HUES48 (cell line): ENCODE results near the gene TCHP.

Experiments
- H3K27ac ChIP-seq: one replicate; pipeline ENCODE4 v1.7.0; 2013; ENCODE audit warnings: low read depth, low read length, inconsistent platforms
- H3K27me3 ChIP-seq: 2 replicates; pipeline ENCODE4 v1.6.1; 2013; ENCODE audit warnings: mild to moderate bottlenecking, low read length; ENCODE audit not compliant: control insufficient read depth, insufficient read depth
- H3K36me3 ChIP-seq: 2 replicates; pipeline ENCODE4 v1.6.1; 2013; ENCODE audit warnings: low read length; ENCODE audit not compliant: control insufficient read depth, insufficient read depth
- H3K4me1 ChIP-seq: 2 replicates; pipeline ENCODE4 v1.6.1; 2013; ENCODE audit warnings: mild to moderate bottlenecking, low read length; ENCODE audit not compliant: control insufficient read depth, insufficient read depth
- H3K4me3 ChIP-seq: 2 replicates; pipeline ENCODE4 v1.5.1; 2013; ENCODE audit warnings: mild to moderate bottlenecking, low read depth, low read length
- H3K9ac ChIP-seq: 2 replicates; pipeline ENCODE4 v1.6.1; 2013; ENCODE audit warnings: mild to moderate bottlenecking, low read depth, low read length, moderate library complexity
- H3K9me3 ChIP-seq: 2 replicates; pipeline ENCODE4 v1.6.1; 2013; ENCODE audit warnings: low read length; ENCODE audit not compliant: control insufficient read depth, insufficient read depth

TCHP gene

DNA sequence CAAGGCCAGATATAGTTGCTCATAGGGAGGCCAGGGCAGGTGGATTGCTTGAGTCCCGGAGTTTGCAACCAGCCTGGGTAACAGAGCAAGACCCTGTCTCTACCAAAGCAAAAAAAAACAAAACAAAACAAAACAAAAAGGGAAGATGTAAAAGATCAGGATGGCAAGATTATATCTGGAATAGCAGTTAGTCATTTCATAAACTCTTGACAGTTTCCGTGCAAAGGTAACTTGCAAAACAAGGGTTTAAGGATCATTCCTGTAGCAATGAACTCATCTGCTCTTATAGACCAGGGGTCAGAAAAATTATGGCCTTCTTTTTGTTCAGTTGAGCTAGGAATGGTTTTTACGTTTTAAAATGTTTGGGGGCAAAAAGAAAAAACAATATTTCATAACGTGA lies 66.5 kb downstream of the TCHP start:
- no peak overlapping the region for H3K9ac ChIP-seq
- H3K36me3 ChIP-seq = peaks cover 28% of the 10 kb centered on the region
- no peaks in the 10 kb centered on the region for H3K4me1 ChIP-seq
- H3K4me3 ChIP-seq = no peak overlapping the region
- no peak overlapping the region for H3K27ac ChIP-seq
- no peaks in the 10 kb centered on the region for H3K9me3 ChIP-seq
- H3K27me3 ChIP-seq = no peaks in the 10 kb centered on the region

DNA sequence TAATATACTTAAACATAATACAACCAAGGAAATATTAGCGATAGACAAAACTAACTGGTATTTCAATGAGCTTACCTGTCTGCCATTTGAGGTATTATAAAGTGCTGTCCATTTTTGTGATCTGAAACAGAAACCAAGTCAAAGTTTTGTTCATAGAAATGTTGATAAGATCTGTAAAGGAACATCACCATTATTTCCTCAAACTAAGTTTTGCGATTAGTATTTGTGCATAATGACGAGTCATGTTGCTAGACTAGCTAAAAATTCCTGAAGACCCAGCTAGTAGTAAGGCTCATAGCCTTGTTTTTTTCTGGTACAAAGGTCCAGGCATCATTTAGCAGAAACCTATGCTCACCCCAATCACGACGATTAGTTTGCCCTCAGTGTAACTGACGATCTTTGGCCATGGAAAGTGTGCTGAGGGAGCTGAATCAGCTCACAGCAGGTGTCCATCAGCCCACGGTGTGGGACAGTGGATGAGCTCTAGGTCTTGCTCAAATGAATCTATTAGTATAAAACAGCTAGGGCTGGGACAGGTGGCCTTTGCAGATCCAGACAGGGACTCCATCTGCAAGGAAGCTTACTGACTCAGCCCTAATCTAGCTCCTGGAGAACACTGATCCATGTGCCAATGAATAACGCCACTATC lies 67.4 kb downstream of the TCHP start:
- no peaks in the 10 kb centered on the region for H3K9me3 ChIP-seq
- H3K27ac ChIP-seq = no peak overlapping the region
- no peak overlapping the region for H3K4me3 ChIP-seq
- H3K4me1 ChIP-seq = no peaks in the 10 kb centered on the region
- no peak overlapping the region for H3K9ac ChIP-seq
- H3K27me3 ChIP-seq = no peaks in the 10 kb centered on the region
- H3K36me3 ChIP-seq = peaks cover 27% of the 10 kb centered on the region
